Measurements from ENCODE around the gene SLX9. TPM values are rescaled to one million over a fixed set of nuclear protein-coding genes. Genes with fewer than 3 reads are reported as not detected.

Gene SLX9
- total and polyA plus RNA-seq, 10 donors = 6.1 to 35.4 (median 27.0) TPM

DNA sequence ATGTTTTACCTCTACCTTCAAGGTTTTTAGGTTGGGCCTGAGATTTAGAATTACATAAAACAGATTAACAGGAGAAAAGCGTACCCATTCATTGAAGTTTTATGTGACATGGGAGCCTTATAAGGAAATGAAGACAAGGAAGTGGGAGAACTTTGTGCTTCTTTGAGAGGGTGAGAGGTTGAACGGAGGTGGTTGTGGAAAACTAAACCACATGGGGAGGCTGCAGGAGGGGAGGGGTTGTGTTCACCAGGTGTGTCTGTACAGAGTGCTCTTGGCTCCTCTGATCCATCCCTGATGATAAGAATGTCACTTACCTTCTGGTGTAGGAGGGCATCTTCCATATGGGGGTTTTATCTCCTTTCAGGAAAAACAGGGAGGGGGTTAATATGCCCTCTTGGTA is 2.7 kb downstream of the SLX9 start:
- Histone ChIP-seq H3K9me3 (no peaks in the 10 kb centered on the region), H3K36me3 (peaks cover 0 to 52% (median 26%) of the 10 kb centered on the region in 6 donors), H3K27ac (no peak overlapping the region), H3K27me3 (replicated peaks in 1 of 7) (no peaks in the 10 kb centered on the region), H3K4me3 (no peak overlapping the region), H3K4me1 (peaks cover 24 to 88% (median 64%) of the 10 kb centered on the region in 6 donors)
- 66 to 75% (median 73%) methylated on average over 2 of the region's 2 CpGs for WGBS, 5 donors
- peak; percentile 27 for DNase-seq
- intact Hi-C loops (cut with DNase I; ENCODE audit: low total_unique reads) = no loop called here
- TF ChIP-seq POLR2AphosphoS5 (IDR thresholded peaks at IDR 0.05) (no peak), POLR2A (IDR thresholded peaks at IDR 0.05) (no peak)
- TF ChIP-seq, protein P1, sequence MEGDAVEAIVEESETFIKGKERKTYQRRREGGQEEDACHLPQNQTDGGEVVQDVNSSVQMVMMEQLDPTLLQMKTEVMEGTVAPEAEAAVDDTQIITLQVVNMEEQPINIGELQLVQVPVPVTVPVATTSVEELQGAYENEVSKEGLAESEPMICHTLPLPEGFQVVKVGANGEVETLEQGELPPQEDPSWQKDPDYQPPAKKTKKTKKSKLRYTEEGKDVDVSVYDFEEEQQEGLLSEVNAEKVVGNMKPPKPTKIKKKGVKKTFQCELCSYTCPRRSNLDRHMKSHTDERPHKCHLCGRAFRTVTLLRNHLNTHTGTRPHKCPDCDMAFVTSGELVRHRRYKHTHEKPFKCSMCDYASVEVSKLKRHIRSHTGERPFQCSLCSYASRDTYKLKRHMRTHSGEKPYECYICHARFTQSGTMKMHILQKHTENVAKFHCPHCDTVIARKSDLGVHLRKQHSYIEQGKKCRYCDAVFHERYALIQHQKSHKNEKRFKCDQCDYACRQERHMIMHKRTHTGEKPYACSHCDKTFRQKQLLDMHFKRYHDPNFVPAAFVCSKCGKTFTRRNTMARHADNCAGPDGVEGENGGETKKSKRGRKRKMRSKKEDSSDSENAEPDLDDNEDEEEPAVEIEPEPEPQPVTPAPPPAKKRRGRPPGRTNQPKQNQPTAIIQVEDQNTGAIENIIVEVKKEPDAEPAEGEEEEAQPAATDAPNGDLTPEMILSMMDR (IDR thresholded peaks at IDR 0.05 in 8 of 11, conservative IDR thresholded peaks at IDR 0.05 in 3 of 11) = no peak

DNA sequence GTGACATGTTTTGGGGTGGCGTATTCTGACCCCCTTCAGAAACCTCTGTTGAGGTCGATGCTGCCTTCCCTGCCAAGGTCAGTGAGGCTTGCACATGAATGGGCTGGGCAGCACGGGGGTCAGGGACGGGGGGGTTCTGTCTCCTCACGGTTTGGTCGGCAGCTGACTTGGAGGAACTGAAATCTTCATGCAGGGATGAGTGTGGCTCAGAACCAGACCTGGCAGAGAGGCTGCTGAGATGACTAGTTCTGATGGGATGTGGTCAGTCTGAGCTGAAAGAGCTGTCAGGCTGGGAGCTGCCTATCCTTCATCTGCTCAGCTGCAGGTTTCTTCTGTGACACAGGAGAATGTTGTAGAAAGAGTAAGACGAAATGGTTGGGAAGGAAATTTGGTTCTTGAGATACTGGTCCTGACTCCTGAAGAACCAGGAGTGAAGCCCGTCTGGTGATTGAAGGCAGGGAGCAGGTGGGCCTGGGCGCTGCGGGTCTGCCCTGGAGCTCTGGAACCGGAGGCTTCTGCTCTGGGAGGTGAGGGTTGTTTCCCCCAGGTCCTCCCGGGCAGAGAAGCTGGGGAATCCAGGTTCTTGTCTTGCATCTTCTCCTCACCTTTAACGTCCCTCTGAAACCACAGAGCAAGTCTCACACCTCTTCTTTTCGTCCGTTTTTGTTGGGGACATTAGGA is 3.3 kb downstream of the SLX9 start:
- peak; percentile 57 for DNase-seq
- H3K4me3 ChIP-seq = no peak overlapping the region
- H3K27me3 ChIP-seq (replicated peaks in 1 of 7) = no peaks in the 10 kb centered on the region
- no peak overlapping the region for H3K27ac ChIP-seq
- peaks cover 0 to 57% (median 28%) of the 10 kb centered on the region in 6 donors for H3K36me3 ChIP-seq
- no peaks in the 10 kb centered on the region for H3K9me3 ChIP-seq
- WGBS, 5 donors = 75 to 82% (median 81%) methylated on average over 15 of the region's 15 CpGs
- TF ChIP-seq POLR2AphosphoS5 (IDR thresholded peaks at IDR 0.05) (no peak), POLR2A (IDR thresholded peaks at IDR 0.05) (no peak)
- TF ChIP-seq, protein P1 (IDR thresholded peaks at IDR 0.05 in 8 of 11, conservative IDR thresholded peaks at IDR 0.05 in 3 of 11) = no peak
- H3K4me1 ChIP-seq = peaks cover 24 to 92% (median 67%) of the 10 kb centered on the region in 6 donors
- intact Hi-C loops (cut with DNase I; ENCODE audit: low total_unique reads) = no loop called here

DNA sequence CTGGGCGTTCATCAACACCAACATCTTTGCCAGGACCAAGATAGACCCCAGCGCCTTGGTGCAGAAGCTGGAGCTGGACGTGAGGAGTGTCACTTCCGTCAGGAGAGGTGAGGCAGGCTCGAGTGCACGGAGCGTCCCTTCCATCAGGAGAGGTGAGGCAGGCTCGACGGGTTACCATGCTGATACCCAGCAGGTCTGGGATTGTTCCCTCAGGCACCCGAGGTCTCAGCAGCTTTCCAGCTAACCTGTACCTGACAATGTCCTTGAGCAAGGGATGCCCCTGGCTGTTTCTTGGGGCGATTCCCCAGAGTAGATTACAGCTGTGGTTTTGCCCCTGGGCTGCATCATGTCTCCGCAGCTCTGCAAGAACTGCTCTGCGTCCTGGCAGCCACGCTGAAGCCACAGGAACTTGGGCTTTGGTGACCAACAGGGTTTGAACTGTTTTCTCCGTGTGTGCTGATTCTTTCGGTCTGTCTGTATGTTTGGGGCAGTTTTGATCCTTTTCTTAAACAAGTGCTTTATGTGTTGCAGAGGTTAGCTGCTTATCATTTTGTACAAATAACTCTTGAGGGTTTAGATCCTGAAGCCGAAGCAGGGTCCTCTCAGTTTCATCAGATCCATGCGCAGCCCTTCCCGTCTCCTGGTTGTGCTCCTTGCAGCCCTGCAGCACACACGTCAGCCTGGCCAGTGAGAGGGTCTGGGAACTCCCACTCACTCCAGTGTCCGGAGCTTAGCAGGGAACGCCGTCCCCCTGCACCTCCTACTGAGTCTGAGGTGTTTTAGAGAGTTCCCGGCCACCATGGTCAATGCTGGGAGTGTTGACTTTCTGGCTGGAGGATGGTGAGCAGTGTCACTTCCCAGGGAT is 4.1 kb downstream of the SLX9 start:
- intact Hi-C loops (cut with DNase I; ENCODE audit: low total_unique reads) = no loop called here
- 90 to 95% (median 94%) methylated on average over 22 to 24 of the region's 24 CpGs for WGBS, 5 donors
- H3K4me3 ChIP-seq = no peak overlapping the region

More for the DNA sequence above, 4.1 kb downstream of the SLX9 start:
- H3K36me3 ChIP-seq = peaks cover 0 to 64% (median 30%) of the 10 kb centered on the region in 6 donors
- TF ChIP-seq POLR2A (IDR thresholded peaks at IDR 0.05) = no peak
- no peak for TF ChIP-seq POLR2AphosphoS5 (IDR thresholded peaks at IDR 0.05)
- TF ChIP-seq, protein P1 (IDR thresholded peaks at IDR 0.05 in 8 of 11, conservative IDR thresholded peaks at IDR 0.05 in 3 of 11) = no peak
- no peaks in the 10 kb centered on the region for H3K27me3 ChIP-seq (replicated peaks in 1 of 7)
- H3K27ac ChIP-seq = no peak overlapping the region
- H3K4me1 ChIP-seq = peaks cover 23 to 95% (median 67%) of the 10 kb centered on the region in 6 donors
- no peaks in the 10 kb centered on the region for H3K9me3 ChIP-seq
- DNase-seq = peak; percentile 52
